ENCODE measurements around the gene FOSL2. TPM values are rescaled to one million over a fixed set of nuclear protein-coding genes. Genes with fewer than 3 reads are reported as not detected.
A peak's percentile ranks its signal among the peaks of the same experiment; 100 is the strongest.

Gene FOSL2
- total RNA-seq, 2 experiments from 2014 or later: 39.6 to 47.0 TPM

DNA sequence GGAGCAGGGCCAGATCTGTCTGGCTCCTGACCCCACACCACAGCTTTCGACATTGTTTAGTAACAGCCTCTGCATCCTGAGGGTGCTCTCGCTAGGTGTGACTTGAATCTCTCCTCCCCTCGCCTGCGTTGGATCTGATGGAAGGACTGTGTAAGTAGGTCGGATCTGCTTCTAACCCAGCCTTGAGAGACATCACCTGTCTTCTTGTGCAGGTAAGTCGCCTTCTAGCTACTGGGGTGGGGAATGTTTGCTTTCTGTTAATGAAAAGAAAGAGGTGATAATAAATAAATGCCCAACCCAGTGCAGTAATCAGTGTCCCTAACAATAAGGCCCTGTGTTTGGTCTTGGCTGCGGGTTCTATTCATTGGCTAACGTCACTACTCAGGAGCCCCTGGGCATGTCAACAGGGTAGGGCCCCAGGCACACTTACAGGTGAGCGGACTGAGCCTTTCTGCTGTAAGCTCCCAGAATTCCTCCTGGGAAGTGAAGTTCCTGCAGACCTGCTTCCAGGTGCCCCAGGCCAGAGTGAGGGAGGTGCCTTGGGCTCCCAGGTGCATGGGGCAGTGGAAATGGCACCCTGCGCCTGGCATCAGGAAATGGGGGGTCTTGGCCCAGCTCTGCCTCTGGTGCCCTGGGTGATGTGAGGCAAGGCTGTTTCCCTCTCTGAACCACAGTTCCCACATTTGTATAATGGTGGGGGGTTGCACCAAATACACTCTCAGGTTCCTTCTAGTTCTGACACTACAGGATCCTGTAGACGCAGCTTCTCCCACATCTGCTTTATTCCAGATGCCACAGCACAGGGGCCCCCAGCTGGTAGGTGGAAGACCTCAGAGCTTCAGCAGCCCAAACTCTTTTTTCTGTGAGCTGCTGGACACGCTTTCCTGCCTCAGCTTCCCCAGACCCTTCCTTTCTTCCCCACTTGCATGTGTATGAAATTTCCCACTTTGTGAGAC lies 11.2 kb upstream of the FOSL2 start:
- H3K4me1 Mint-ChIP-seq: peaks cover 48% of the 10 kb centered on the region
- no peaks in the 10 kb centered on the region for H3K36me3 Mint-ChIP-seq (ENCODE audit: low read depth)
- no peaks in the 10 kb centered on the region for H3K9me3 Mint-ChIP-seq
- no peak overlapping the region for H3K4me3 Mint-ChIP-seq
- CTCF ChIA-PET: interaction anchor here (0.8 to 3.3 kb wide), 4 partner anchors 9 to 19 kb away, joined by 3 to 21 read pairs (median 3); no protein-coding TSS in a partner anchor
- DNase-seq: no peak
- H3K27me3 Mint-ChIP-seq: no peaks in the 10 kb centered on the region
- H3K27ac Mint-ChIP-seq: no peak overlapping the region
- POLR2A ChIA-PET: no interaction called here

- Mint-ChIP-seq H3K4me1 (peaks cover 49% of the 10 kb centered on the region), H3K4me3 (no peak overlapping the region), H3K9me3 (no peaks in the 10 kb centered on the region), H3K27me3 (no peaks in the 10 kb centered on the region), H3K36me3 (ENCODE audit: low read depth) (no peaks in the 10 kb centered on the region), H3K27ac (peak overlapping the region; percentile 15)
- CTCF ChIA-PET: interaction anchor here (0.9 kb wide), 1 partner anchor 13 kb away, joined by 3 read pairs; no protein-coding TSS in a partner anchor
- POLR2A ChIA-PET: no interaction called here
- no peak for DNase-seq
These were observed 9.9 kb upstream of the FOSL2 start for GRCh38 chr2:28382755-28383154.

- Mint-ChIP-seq H3K4me3 (no peak overlapping the region), H3K27ac (no peak overlapping the region), H3K9me3 (no peaks in the 10 kb centered on the region), H3K27me3 (no peaks in the 10 kb centered on the region), H3K4me1 (peaks cover 38% of the 10 kb centered on the region), H3K36me3 (ENCODE audit: low read depth) (no peaks in the 10 kb centered on the region)
- CTCF ChIA-PET: no interaction called here
- POLR2A ChIA-PET: no interaction called here
- no peak for DNase-seq
These were observed 5.3 kb upstream of the FOSL2 start for GRCh38 chr2:28387082-28387960.

DNA sequence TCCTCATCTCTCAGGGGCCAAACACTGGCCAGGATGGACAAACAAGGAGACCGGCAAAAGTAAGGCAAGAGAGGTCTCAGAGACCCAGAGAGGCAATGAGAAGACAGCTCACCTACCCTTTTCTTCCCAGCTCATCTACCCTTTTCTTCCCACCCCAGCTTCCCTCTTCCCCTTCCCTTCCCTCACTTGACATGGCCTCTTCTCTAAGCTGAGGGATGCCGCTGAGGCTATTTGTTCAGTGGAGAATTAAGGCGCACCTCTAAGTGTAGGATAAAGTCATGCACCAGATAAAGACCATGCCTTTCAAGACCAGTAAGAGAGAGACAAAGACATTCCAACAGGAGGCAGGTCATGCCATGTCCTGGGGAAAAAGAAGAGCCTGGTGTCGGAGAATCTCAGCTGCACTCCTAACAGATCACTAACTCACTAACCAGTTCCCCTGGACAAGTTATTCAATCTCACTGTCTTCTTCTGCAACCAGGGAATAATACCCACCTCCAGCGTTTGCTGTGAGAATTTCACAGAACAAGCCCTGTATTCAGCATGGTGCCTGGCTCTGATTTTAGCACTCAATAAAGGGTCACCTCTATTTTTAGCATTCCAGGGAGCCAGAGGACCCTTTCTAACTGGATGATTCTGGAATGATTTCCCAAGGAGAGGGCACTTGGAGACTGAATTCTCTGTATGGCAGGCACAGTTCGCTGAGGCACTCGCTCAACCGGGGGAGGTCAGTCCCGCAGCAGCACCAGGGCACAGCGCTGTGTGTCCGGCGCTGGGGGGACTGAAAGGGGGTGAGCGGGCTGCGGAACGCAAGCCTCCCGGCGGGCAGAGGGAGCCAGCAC lies 3.0 kb upstream of the FOSL2 start:
- Mint-ChIP-seq H3K36me3 (ENCODE audit: low read depth) (peaks cover 2% of the 10 kb centered on the region), H3K9me3 (no peaks in the 10 kb centered on the region), H3K27ac (peak overlapping the region; percentile 92), H3K27me3 (peaks cover 2% of the 10 kb centered on the region), H3K4me1 (peaks cover 37% of the 10 kb centered on the region), H3K4me3 (peak overlapping the region; percentile 70)
- no peak for DNase-seq
- ChIA-PET POLR2A (interaction anchor here (0.8 kb wide), 1 partner anchor 286 kb away, joined by 3 read pairs; no protein-coding TSS in a partner anchor), CTCF (interaction anchor here (0.6 to 2.3 kb wide), 7 partner anchors 10 to 706 kb away, joined by 3 to 21 read pairs (median 4); no protein-coding TSS in a partner anchor)

DNA sequence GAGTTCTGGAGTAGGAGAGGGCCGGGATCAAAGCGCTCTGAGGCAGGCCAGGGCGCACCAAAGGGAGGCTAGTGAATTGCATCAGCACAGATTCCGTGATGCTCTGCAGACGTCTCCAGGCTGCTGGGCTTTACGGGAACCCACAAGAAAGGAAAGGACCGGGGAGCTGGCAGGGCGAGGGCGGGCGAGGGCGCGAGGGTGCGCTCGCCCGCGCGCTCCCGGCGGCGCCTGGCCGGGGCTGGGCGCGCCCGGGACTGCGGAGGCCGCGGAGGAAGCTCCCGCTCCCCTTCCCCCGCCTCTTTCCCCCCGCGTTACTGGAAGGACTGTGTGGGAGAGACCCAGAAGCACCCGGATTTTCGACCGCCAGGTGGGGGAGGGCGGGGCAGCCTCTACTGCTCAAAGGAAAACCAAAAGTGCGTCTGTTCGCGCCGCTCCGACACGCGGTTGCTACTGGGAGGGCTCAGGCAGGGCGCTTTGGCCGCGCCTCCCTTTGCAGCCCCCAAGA lies 2.4 kb upstream of the FOSL2 start:
- H3K4me3 Mint-ChIP-seq: peak overlapping the region; percentile 81
- peaks cover 2% of the 10 kb centered on the region for H3K36me3 Mint-ChIP-seq (ENCODE audit: low read depth)
- peaks cover 2% of the 10 kb centered on the region for H3K27me3 Mint-ChIP-seq
- ChIA-PET POLR2A (interaction anchor here (0.8 kb wide), 1 partner anchor 285 kb away, joined by 3 read pairs; no protein-coding TSS in a partner anchor), CTCF (interaction anchor here (0.9 to 2.3 kb wide), 6 partner anchors 10 to 707 kb away, joined by 3 to 21 read pairs (median 4); no protein-coding TSS in a partner anchor)
- DNase-seq: peak; percentile 90
- H3K4me1 Mint-ChIP-seq: peaks cover 37% of the 10 kb centered on the region
- H3K27ac Mint-ChIP-seq: peak overlapping the region; percentile 96
- no peaks in the 10 kb centered on the region for H3K9me3 Mint-ChIP-seq

DNA sequence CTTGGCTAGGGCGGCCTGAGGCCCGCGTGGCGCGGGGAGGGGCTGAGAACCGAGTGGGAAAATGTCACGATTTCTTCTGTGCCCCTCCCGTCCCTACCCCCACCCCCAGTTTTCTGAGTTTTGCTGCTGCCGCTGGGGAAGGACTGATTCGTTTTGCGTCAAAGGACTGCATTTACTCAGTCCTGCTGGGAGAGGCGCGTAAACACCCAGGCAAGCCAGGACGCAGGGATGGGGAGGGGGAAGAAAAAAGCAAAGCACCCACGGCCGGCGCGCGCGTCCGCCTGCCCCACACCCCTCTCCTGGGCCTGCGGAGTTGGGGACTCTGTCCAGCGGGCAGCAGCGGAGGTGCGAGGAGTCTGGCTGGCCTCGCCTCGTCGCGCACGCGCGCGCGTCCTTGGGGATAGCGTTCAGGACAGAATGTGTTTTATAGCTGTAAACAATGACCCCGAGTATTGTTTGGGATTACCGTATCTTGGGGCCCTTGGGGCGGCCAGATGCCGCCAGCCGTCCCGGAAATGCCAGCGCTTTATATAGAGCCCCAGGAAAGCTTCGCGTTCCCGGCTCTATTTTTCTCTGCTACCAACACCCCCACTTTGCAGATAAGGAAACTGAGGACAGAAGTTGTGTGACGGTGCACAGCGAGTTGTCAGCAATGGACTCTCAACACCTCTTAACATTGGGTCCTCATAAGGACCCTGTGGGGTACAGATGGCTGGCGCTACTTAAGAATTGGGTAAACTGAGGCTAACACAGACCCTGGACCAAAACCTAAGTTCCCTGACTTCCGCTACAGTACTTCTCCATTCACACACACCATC lies 1.7 kb upstream of the FOSL2 start:
- peaks cover 37% of the 10 kb centered on the region for H3K4me1 Mint-ChIP-seq
- ChIA-PET CTCF (interaction anchor here (0.6 to 2.3 kb wide), 11 partner anchors 11 to 707 kb away, joined by 3 to 21 read pairs (median 3); partner anchors contain the start of genes BABAM2 and RBKS), POLR2A (interaction anchor here (0.8 kb wide), 1 partner anchor 285 kb away, joined by 3 read pairs; no protein-coding TSS in a partner anchor)
- no peak for DNase-seq
- no peaks in the 10 kb centered on the region for H3K9me3 Mint-ChIP-seq
- peaks cover 2% of the 10 kb centered on the region for H3K27me3 Mint-ChIP-seq
- peak overlapping the region; percentile 81 for H3K4me3 Mint-ChIP-seq
- peak overlapping the region; percentile 96 for H3K27ac Mint-ChIP-seq
- H3K36me3 Mint-ChIP-seq (ENCODE audit: low read depth): peaks cover 2% of the 10 kb centered on the region

DNA sequence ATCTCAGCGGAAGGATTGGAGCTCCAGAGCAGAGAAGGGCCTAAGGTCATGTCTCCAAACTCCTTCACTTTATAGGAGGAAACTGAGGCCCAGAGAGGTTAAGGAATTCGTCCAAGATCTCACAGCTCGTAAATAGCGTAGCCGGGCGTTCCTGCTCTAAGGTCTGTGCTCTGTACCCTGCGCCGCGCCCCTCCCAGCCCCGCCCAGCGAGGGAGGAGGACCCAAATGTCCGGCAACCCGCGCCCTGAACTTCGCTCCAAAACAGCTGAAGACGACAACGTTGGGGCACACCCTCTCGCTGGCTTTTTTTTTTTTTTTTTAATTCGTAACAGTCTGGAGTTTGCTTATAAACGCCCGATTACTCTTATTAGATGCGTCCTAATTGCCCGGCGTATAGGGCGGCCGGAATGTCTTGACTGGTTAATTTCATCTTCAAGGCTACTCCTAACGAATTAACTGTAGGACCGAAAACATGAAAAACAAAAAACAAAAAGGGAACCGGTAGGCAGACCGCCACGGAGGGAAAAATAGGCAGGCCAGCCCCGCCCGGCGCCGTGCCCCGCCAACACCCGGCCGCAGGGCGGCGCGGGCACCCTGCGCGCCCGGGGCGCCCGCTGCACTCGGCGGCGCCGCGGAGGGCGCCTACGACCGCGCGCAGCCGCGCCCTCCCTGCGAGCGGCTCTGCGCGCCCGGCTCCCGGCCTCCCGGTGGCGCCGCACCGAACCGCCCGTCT lies 928 bp upstream of the FOSL2 start:
- peaks cover 37% of the 10 kb centered on the region for H3K4me1 Mint-ChIP-seq
- H3K4me3 Mint-ChIP-seq: peak overlapping the region; percentile 81
- no peaks in the 10 kb centered on the region for H3K9me3 Mint-ChIP-seq
- DNase-seq: peak; percentile 79
- H3K27me3 Mint-ChIP-seq: peaks cover 2% of the 10 kb centered on the region
- ChIA-PET POLR2A (interaction anchor here (1.4 kb wide), 1 partner anchor 57 kb away, joined by 3 read pairs; no protein-coding TSS in a partner anchor), CTCF (interaction anchor here (0.6 to 2.3 kb wide), 9 partner anchors 12 to 708 kb away, joined by 3 to 21 read pairs (median 4); partner anchors contain the start of genes BABAM2 and RBKS)
- H3K36me3 Mint-ChIP-seq (ENCODE audit: low read depth): peaks cover 2% of the 10 kb centered on the region
- peak overlapping the region; percentile 96 for H3K27ac Mint-ChIP-seq

GRCh38 chr2:28393114-28393836 lies 617 bp downstream of the FOSL2 start:
- ChIA-PET POLR2A (interaction anchor here (0.7 to 1.4 kb wide), 4 partner anchors 8 to 56 kb away, joined by 3 read pairs; no protein-coding TSS in a partner anchor), CTCF (interaction anchor here (1.0 to 1.4 kb wide), 4 partner anchors 8 to 35 kb away, joined by 3 to 6 read pairs (median 4); no protein-coding TSS in a partner anchor)
- H3K36me3 Mint-ChIP-seq (ENCODE audit: low read depth): peaks cover 6% of the 10 kb centered on the region
- peak overlapping the region; percentile 99 for H3K27ac Mint-ChIP-seq
- no peak overlapping the region for H3K4me3 Mint-ChIP-seq
- peaks cover 40% of the 10 kb centered on the region for H3K4me1 Mint-ChIP-seq
- DNase-seq: peak; percentile 58
- H3K27me3 Mint-ChIP-seq: peaks cover 2% of the 10 kb centered on the region
- H3K9me3 Mint-ChIP-seq: no peaks in the 10 kb centered on the region

- no peak overlapping the region for H3K4me3 Mint-ChIP-seq
- H3K27ac Mint-ChIP-seq: no peak overlapping the region
These were observed 1.7 kb downstream of the FOSL2 start for GRCh38 chr2:28394331-28394877.

DNA sequence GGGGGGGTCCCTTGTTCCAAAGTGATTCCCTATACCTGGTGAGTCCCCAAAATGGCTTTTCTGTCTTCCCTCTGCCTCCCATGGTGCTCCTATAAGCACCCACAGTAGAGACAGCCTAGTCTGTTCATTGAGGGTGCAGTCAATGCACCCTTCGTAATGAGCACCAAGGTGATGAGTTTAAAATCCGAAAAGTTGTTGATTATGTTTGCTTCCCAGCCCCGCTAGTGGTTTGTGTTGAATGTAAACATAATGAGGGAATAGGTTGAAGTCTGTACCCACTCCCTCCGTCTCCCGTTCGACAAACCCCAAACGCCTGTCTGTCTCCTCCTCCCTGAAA lies 2.3 kb downstream of the FOSL2 start:
- Mint-ChIP-seq H3K27me3 (peaks cover 2% of the 10 kb centered on the region), H3K4me1 (peaks cover 35% of the 10 kb centered on the region), H3K9me3 (no peaks in the 10 kb centered on the region), H3K4me3 (no peak overlapping the region), H3K36me3 (ENCODE audit: low read depth) (peaks cover 6% of the 10 kb centered on the region), H3K27ac (no peak overlapping the region)
- POLR2A ChIA-PET: no interaction called here
- no peak for DNase-seq
- CTCF ChIA-PET: no interaction called here

More at GRCh38 chr2:28394331-28394877, 1.7 kb downstream of the FOSL2 start:
- ChIA-PET POLR2A (no interaction called here), CTCF (no interaction called here)
- Mint-ChIP-seq H3K4me1 (peaks cover 39% of the 10 kb centered on the region), H3K27me3 (peaks cover 2% of the 10 kb centered on the region), H3K9me3 (no peaks in the 10 kb centered on the region), H3K36me3 (ENCODE audit: low read depth) (peaks cover 6% of the 10 kb centered on the region)
- peak; percentile 25 for DNase-seq

Data from activated CD4-positive, alpha-beta T cell treated with anti-CD3 and anti-CD28 coated beads, Interleukin-2, amount 10 ng/mL, durations not matched to agents 7 days and 5 days (primary cell).